Measurements from ENCODE around the gene ZRANB3.

DNA sequence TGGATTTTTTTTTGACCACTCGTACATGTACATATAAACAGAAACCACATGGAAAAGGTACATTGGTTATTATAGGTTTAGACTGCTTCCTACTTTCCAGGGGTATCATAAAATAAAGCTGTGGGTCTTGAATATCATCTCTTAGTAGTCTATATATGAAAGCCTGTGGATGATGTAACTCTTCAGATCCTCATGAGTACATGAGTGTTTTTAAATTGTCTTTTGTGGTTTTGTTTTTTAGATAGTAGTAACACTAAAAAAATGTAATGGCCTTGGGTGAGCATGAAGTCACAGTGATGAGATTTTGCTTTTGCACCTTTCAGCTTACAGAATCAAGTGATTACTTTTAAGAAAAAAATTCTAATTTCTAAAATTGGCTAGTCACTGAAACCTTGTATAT is 398.7 kb downstream of the ZRANB3 start:
- no peak for TF ChIP-seq ATRX (CRISPR knock-in tag; IDR thresholded peaks at IDR 0.05; ENCODE audit: borderline replicate concordance)
- no peak for TF ChIP-seq IKZF5 (CRISPR knock-in tag; IDR thresholded peaks at IDR 0.05)
- no peak for TF ChIP-seq GATA4 (IDR thresholded peaks at IDR 0.05; ENCODE audit: borderline replicate concordance, low read depth)
- TF ChIP-seq CHD2 (IDR thresholded peaks at IDR 0.05; ENCODE audit: low read depth, low read length): no peak
- TF ChIP-seq ZNF704 (CRISPR knock-in tag; IDR thresholded peaks at IDR 0.05; ENCODE audit: borderline replicate concordance): no peak
- TF ChIP-seq NR1H2 (CRISPR knock-in tag; IDR thresholded peaks at IDR 0.05; ENCODE audit: borderline replicate concordance, low read depth): no peak
- no peak for TF ChIP-seq POLR2A (IDR thresholded peaks at IDR 0.05; ENCODE audit: insufficient read depth in 1 of 2, low read depth in 2 of 2, low read length in 2 of 2)
- TF ChIP-seq, protein P1, sequence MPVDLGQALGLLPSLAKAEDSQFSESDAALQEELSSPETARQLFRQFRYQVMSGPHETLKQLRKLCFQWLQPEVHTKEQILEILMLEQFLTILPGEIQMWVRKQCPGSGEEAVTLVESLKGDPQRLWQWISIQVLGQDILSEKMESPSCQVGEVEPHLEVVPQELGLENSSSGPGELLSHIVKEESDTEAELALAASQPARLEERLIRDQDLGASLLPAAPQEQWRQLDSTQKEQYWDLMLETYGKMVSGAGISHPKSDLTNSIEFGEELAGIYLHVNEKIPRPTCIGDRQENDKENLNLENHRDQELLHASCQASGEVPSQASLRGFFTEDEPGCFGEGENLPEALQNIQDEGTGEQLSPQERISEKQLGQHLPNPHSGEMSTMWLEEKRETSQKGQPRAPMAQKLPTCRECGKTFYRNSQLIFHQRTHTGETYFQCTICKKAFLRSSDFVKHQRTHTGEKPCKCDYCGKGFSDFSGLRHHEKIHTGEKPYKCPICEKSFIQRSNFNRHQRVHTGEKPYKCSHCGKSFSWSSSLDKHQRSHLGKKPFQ (CRISPR knock-in tag; IDR thresholded peaks at IDR 0.05; ENCODE audit: insufficient replicate concordance): no peak
- no peak for TF ChIP-seq SALL2 (CRISPR knock-in tag; IDR thresholded peaks at IDR 0.05)
- no peak for TF ChIP-seq ZBTB8A (CRISPR knock-in tag; IDR thresholded peaks at IDR 0.05; ENCODE audit: borderline replicate concordance, low read depth)
- TF ChIP-seq, protein P2, sequence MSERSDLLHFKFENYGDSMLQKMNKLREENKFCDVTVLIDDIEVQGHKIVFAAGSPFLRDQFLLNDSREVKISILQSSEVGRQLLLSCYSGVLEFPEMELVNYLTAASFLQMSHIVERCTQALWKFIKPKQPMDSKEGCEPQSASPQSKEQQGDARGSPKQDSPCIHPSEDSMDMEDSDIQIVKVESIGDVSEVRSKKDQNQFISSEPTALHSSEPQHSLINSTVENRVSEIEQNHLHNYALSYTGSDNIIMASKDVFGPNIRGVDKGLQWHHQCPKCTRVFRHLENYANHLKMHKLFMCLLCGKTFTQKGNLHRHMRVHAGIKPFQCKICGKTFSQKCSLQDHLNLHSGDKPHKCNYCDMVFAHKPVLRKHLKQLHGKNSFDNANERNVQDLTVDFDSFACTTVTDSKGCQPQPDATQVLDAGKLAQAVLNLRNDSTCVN (CRISPR knock-in tag; IDR thresholded peaks at IDR 0.05; ENCODE audit: borderline replicate concordance): no peak
- TF ChIP-seq, protein P3, sequence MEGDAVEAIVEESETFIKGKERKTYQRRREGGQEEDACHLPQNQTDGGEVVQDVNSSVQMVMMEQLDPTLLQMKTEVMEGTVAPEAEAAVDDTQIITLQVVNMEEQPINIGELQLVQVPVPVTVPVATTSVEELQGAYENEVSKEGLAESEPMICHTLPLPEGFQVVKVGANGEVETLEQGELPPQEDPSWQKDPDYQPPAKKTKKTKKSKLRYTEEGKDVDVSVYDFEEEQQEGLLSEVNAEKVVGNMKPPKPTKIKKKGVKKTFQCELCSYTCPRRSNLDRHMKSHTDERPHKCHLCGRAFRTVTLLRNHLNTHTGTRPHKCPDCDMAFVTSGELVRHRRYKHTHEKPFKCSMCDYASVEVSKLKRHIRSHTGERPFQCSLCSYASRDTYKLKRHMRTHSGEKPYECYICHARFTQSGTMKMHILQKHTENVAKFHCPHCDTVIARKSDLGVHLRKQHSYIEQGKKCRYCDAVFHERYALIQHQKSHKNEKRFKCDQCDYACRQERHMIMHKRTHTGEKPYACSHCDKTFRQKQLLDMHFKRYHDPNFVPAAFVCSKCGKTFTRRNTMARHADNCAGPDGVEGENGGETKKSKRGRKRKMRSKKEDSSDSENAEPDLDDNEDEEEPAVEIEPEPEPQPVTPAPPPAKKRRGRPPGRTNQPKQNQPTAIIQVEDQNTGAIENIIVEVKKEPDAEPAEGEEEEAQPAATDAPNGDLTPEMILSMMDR (CRISPR knock-in tag; IDR thresholded peaks at IDR 0.05): no peak

All from HepG2 (cell line).